GM23338 (cell line): ENCODE data around the gene PKIB.

Source experiments
- CTCF ChIP-seq, 2 experiments: fragments of 200-600 bp in 1 of 2; sonication (generic) in 1 of 2; conservative IDR thresholded peaks; 2 replicates each; pipeline versions ENCODE4 v1.5.1 to v1.6.1; 2016 to 2017; ENCODE audit warnings: antibody characterized with exemption in 2 of 2, low read depth in 2 of 2, mild to moderate bottlenecking in 2 of 2, moderate library complexity in 1 of 2
- EZH2 ChIP-seq: fragments of 200-600 bp; sonication (generic); IDR thresholded peaks from one replicate; pipeline ENCODE4 v1.8.0; 2017; ENCODE audit warnings: antibody characterized with exemption, mild to moderate bottlenecking, low read depth; ENCODE audit not compliant: unreplicated experiment
- EZH2phosphoT487 ChIP-seq: fragments of 200-600 bp; sonication (generic); IDR thresholded peaks from one replicate; pipeline ENCODE4 v1.8.1; 2018; ENCODE audit warnings: antibody characterized with exemption; ENCODE audit not compliant: unreplicated experiment
- REST ChIP-seq: IDR thresholded peaks from one replicate; pipeline ENCODE4 v1.6.1; 2018; ENCODE audit warnings: antibody characterized with exemption; ENCODE audit not compliant: unreplicated experiment

GRCh38 chr6:122701666-122702065 is 91.5 kb downstream of the PKIB start:
- TF ChIP-seq CTCF (conservative IDR thresholded peaks at IDR 0.05; ENCODE audit: low read depth in 2 of 2) (no peak), REST (no peak), EZH2 (no peak), EZH2phosphoT487 (no peak)
